C4-2B (cell line): ENCODE data around the gene ACTRT3.
A peak's percentile ranks its signal among the peaks of the same experiment; 100 is the strongest.

Experiments
- H3K27ac ChIP-seq: fragments of 450-650 bp; 2 replicates; pipeline ENCODE4 v1.5.1; 2017
- ZFX ChIP-seq: fragments of 450-650 bp; IDR thresholded peaks from 2 replicates; pipeline ENCODE4 v1.6.1; 2017
- TF ChIP-seq, protein P1 (sequence below): fragments of 450-650 bp; conservative IDR thresholded peaks from 2 replicates; pipeline ENCODE4 v1.5.1; 2017; ENCODE audit warnings: mild to moderate bottlenecking

ACTRT3 gene

GRCh38 chr3:169787120-169787519 is 17.8 kb upstream of the ACTRT3 start:
- no peak overlapping the region for H3K27ac ChIP-seq
- TF ChIP-seq, protein P1, sequence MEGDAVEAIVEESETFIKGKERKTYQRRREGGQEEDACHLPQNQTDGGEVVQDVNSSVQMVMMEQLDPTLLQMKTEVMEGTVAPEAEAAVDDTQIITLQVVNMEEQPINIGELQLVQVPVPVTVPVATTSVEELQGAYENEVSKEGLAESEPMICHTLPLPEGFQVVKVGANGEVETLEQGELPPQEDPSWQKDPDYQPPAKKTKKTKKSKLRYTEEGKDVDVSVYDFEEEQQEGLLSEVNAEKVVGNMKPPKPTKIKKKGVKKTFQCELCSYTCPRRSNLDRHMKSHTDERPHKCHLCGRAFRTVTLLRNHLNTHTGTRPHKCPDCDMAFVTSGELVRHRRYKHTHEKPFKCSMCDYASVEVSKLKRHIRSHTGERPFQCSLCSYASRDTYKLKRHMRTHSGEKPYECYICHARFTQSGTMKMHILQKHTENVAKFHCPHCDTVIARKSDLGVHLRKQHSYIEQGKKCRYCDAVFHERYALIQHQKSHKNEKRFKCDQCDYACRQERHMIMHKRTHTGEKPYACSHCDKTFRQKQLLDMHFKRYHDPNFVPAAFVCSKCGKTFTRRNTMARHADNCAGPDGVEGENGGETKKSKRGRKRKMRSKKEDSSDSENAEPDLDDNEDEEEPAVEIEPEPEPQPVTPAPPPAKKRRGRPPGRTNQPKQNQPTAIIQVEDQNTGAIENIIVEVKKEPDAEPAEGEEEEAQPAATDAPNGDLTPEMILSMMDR, result no peak
- TF ChIP-seq ZFX, result no peak

GRCh38 chr3:169781209-169781855 is 12.0 kb upstream of the ACTRT3 start:
- TF ChIP-seq, protein P1, result no peak
- no peak for TF ChIP-seq ZFX
- H3K27ac ChIP-seq, result no peak overlapping the region

DNA sequence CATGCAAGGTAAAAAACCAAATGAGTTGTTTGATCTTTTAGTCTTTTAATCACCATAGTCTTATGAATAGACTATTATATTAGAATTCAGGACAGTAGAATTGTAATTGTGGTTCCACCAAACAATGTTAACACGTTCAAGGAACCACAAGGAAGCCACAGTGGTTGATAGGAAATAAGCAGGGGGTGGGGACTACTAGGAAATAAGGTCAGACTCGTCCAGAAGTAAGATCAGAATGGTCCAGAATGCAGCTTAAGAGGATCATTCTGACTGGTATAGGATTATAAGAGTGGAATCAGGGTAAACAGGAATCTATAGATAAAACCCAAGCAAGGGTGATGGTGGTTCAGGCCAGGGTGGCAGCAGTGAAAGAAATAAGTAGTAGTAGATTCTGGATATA is 11.4 kb upstream of the ACTRT3 start:
- TF ChIP-seq ZFX, result no peak
- TF ChIP-seq, protein P1, result no peak
- H3K27ac ChIP-seq, result no peak overlapping the region

DNA sequence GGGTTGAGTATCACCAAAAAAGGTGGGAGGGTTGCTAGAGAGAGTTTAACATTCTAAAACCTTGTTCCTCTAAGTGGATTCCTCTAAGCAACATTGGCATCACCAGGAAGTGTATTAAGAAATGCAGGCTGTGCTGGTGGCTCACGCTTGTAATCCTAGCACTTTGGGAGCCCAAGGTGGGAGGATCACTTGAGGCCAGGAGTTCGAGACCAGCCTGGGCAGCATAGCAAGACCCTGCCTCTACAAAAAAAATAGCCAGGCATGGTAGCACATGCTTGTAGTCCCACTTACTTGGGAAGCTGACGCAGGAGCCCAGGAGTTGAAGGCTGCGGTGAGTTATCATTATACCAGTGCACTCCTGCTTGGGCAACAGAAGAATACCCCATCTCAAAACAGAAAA is 8.5 kb upstream of the ACTRT3 start:
- TF ChIP-seq, protein P1, result no peak
- no peak for TF ChIP-seq ZFX
- H3K27ac ChIP-seq, result no peak overlapping the region

DNA sequence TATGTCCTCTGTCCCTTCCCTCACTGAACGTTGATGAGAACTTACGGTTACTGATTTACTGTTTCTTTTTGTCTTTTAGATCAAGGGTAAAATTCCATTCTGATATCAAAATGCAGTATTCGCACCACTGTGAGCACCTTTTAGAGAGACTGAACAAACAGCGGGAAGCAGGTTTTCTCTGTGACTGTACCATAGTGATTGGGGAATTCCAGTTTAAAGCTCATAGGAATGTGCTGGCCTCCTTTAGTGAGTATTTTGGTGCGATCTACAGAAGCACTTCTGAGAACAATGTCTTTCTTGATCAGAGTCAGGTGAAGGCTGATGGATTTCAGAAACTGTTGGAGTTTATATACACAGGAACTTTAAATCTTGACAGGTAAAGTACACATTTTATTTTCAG is 4.8 kb upstream of the ACTRT3 start:
- H3K27ac ChIP-seq, result no peak overlapping the region
- TF ChIP-seq ZFX, result no peak
- TF ChIP-seq, protein P1, result no peak

DNA sequence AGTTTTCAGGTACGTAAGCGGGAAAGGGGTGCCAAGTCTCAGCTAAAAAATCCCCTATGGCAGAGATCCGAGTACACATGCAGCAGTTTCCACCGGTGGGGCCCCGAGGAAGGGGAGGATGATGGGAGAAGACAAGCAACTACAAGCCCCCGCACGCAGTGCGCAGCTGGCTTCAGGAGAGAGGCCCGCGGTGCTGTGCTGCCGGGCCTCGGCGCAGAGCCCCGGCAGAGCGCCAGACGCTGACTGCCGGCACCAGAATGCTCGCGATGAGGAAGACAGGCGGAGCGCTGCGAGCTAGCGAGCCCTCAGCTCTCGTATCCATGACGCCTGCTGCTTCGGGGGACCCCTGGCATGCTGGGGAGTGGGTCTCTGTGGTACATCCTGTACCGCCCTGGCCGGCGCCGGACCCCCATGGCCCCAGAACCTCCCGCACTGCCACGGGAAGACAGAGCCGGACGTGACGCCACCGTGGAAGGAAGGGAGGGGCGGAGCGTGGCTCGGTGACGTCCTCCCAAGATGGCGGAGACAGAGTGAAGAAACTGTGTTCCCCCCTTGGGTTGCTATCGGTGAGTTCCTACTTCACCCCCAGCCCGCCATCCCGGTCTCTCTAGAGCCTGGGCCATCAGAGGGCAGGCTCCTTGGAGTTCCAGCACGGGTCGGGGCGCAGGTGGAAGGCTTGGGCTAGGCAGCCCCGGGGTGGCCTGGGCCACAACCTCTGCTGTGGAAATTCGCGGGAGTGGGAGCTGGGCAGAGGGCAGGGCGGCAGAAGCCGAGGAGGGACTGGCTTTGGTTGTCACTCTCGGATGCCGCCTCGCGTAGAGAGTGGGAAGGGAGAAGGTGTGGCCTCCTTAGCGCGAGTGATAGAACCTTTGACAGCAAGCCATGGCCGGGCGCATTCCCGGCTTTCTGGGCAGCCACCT is 3.8 kb upstream of the ACTRT3 start, which contains the start of gene MYNN:
TSS of gene MYNN (plus strand) at position 500 of the 920 bp plus-strand sequence. CDS start 900 bp downstream, outside the sequence.
- peak within 1 kb of the TSS; percentile 98 for H3K27ac ChIP-seq

More for the DNA sequence above, 3.8 kb upstream of the ACTRT3 start, which contains the start of gene MYNN:
- TF ChIP-seq, protein P1, result peak; percentile 30; the same call in 1 of the 2 replicates
- TF ChIP-seq ZFX, result peak; percentile 92
